Body of pancreas (tissue), 4 donors: ENCODE data around the gene GUCY1B1. TPM values are rescaled to one million over a fixed set of nuclear protein-coding genes. Genes with fewer than 3 reads are reported as not detected.

Experiments used
- ATAC-seq: fragments of 150-250 bp; one replicate; pipeline ENCODE4 v1.9.1; 2016
- DNase-seq, 4 donors: peaks; one replicate each; pipeline ENCODE4 v3.0.0-alpha.2; 2019
- H3K27ac ChIP-seq, 4 donors: fragments of 200-600 bp; sonication (generic); 1 replicate in 3 of 4; 2 replicates in 1 of 4; pipeline versions ENCODE4 v1.5.1 to v1.6.1; 2016 to 2019; ENCODE audit warnings: mild to moderate bottlenecking in 1 of 4, mixed read lengths in 1 of 4, moderate library complexity in 1 of 4
- H3K27me3 ChIP-seq, 2 donors: fragments of 200-600 bp; sonication (generic); one replicate each; pipeline ENCODE4 v1.6.0; 2016; ENCODE audit warnings: mild to moderate bottlenecking in 1 of 2
- H3K36me3 ChIP-seq, 2 donors: fragments of 200-600 bp; sonication (generic); replicated peaks in 1 of 2; 2 replicates each; pipeline ENCODE4 v1.5.1; 2016; ENCODE audit warnings: low read depth in 2 of 2; ENCODE audit not compliant: insufficient read depth in 1 of 2
- H3K4me1 ChIP-seq: fragments of 200-600 bp; sonication (generic); one replicate; pipeline ENCODE4 v1.6.0; 2016
- H3K4me3 ChIP-seq, 2 donors: fragments of 200-600 bp; sonication (generic); 1 replicate in 1 of 2; 2 replicates in 1 of 2; pipeline ENCODE4 v1.5.1; 2016 to 2019
- H3K9me3 ChIP-seq, 3 donors: fragments of 200-600 bp; sonication (generic); 1 replicate in 2 of 3; 2 replicates in 1 of 3; pipeline ENCODE4 v1.5.1; 2016
- POLR2A ChIP-seq, 3 donors: fragments of 450-650 bp; IDR thresholded peaks; one replicate each; pipeline ENCODE4 v1.6.1; 2016; ENCODE audit warnings: antibody characterized with exemption in 3 of 3, mild to moderate bottlenecking in 2 of 3
- WGBS, 2 donors: methylation state at CpG; one replicate each; pipeline ENCODE4 v1.1.5; 2017; 5-methylcytosine and 5-hydroxymethylcytosine counted together
- intact Hi-C: fragments of 100-400 bp; cut with DNase I; formaldehyde crosslinking; loops from one replicate; pipeline ENCODE4 v1.15.1; 2023
- total RNA-seq, 2 donors: library from RNA; depleted of rRNA; stranded (reverse); fragments of >200 nt; gene quantifications; one replicate each; pipeline ENCODE4 v1.1.0, GENCODE V29; 2016
- TF ChIP-seq, protein P1 (sequence below), 7 experiments: fragments of 450-650 bp in 4 of 7; fragments of 200-600 bp in 3 of 7; sonication (generic) in 3 of 7; IDR thresholded peaks; one replicate each; pipeline ENCODE4 v1.5.1; 2016 to 2019; ENCODE audit warnings: antibody characterized with exemption in 7 of 7

Gene GUCY1B1
- total RNA-seq, 2 donors from 2014 or later = 9.6 to 11.9 TPM

DNA sequence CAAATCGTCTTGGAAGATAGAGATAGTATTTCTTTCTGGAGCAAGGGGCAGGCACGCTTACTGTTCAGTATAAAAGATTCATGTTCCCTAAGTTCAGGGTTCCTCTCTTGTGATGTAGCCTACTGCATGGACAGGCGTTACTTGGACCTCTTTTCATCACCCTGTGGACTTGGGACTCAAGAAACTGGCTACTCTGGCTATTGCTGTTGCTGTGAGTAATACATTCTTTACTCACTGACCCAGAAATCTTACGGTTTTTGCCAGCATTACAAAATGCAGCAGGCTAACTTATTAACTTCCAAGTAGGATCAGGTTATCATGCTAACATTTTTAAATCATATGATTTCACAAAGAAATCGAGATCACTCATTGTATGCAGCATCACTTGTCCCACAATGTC is 12.8 kb upstream of the GUCY1B1 start:
- Histone ChIP-seq H3K27ac (no peak overlapping the region), H3K27me3 (no peaks in the 10 kb centered on the region), H3K36me3 (no peaks in the 10 kb centered on the region), H3K9me3 (no peaks in the 10 kb centered on the region), H3K4me1 (no peaks in the 10 kb centered on the region), H3K4me3 (no peak overlapping the region)
- peak in 1 of 4 donors; percentile 7 for DNase-seq
- intact Hi-C loops = no loop called here
- ATAC-seq = no peak
- WGBS, 2 donors = 52 to 56% methylated on average over 5 of the region's 5 CpGs
- no peak for TF ChIP-seq POLR2A (IDR thresholded peaks at IDR 0.05)
- TF ChIP-seq, protein P1, sequence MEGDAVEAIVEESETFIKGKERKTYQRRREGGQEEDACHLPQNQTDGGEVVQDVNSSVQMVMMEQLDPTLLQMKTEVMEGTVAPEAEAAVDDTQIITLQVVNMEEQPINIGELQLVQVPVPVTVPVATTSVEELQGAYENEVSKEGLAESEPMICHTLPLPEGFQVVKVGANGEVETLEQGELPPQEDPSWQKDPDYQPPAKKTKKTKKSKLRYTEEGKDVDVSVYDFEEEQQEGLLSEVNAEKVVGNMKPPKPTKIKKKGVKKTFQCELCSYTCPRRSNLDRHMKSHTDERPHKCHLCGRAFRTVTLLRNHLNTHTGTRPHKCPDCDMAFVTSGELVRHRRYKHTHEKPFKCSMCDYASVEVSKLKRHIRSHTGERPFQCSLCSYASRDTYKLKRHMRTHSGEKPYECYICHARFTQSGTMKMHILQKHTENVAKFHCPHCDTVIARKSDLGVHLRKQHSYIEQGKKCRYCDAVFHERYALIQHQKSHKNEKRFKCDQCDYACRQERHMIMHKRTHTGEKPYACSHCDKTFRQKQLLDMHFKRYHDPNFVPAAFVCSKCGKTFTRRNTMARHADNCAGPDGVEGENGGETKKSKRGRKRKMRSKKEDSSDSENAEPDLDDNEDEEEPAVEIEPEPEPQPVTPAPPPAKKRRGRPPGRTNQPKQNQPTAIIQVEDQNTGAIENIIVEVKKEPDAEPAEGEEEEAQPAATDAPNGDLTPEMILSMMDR (IDR thresholded peaks at IDR 0.05) = no peak

DNA sequence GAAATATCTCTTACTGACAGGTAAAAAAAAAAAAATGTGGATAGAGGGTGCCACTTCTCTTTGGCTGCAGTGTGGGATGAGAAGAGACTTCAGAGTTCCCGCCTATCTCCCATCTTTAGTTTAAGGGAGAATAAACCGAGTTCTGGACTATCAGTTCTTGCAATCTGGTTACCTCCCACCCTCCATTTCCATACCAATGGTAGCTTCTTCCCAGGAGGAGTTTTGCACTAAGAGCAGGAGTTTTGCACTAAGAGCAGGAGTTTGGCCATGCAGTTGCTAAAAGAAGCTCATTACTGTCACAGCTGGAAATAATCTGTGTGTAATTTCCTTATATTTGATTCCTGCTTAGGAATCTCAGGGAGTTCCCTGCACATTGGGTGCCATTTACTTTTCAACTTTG is 10.8 kb upstream of the GUCY1B1 start:
- H3K4me3 ChIP-seq = no peak overlapping the region
- no peaks in the 10 kb centered on the region for H3K4me1 ChIP-seq
- intact Hi-C loops = no loop called here
- ATAC-seq (no peak), DNase-seq (no peak)
- WGBS, 2 donors = 79 to 84% methylated on average over 2 of the region's 2 CpGs
- no peaks in the 10 kb centered on the region for H3K9me3 ChIP-seq
- H3K36me3 ChIP-seq = no peaks in the 10 kb centered on the region
- TF ChIP-seq, protein P1 (IDR thresholded peaks at IDR 0.05) = no peak
- TF ChIP-seq POLR2A (IDR thresholded peaks at IDR 0.05) = no peak
- H3K27ac ChIP-seq = no peak overlapping the region
- no peaks in the 10 kb centered on the region for H3K27me3 ChIP-seq

DNA sequence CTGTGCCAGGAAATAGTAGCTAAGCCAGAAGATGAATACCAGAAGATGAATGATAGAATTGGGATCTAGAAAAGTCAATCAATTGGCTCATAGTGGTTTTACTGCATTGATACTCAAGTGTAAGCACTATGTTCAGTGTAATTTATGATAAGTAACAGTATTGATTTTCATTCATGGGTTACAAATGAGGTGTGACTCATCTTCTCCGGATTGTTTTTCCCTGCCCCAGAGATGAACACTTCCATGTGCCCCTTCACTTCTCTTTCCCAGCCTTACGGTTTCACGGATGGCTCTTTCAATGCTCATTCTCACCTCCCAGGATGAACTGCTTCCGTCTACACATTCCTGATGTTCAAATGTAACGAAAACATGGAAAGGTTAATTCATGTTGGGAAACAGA is 9.8 kb upstream of the GUCY1B1 start:
- Histone ChIP-seq H3K4me1 (no peaks in the 10 kb centered on the region), H3K36me3 (no peaks in the 10 kb centered on the region), H3K27me3 (no peaks in the 10 kb centered on the region), H3K4me3 (no peak overlapping the region), H3K27ac (no peak overlapping the region), H3K9me3 (no peaks in the 10 kb centered on the region)
- TF ChIP-seq POLR2A (IDR thresholded peaks at IDR 0.05) = no peak
- TF ChIP-seq, protein P1 (IDR thresholded peaks at IDR 0.05) = no peak
- intact Hi-C loops = no loop called here
- DNase-seq (no peak), ATAC-seq (no peak)
- WGBS, 2 donors = 63 to 69% methylated on average over 5 of the region's 5 CpGs

DNA sequence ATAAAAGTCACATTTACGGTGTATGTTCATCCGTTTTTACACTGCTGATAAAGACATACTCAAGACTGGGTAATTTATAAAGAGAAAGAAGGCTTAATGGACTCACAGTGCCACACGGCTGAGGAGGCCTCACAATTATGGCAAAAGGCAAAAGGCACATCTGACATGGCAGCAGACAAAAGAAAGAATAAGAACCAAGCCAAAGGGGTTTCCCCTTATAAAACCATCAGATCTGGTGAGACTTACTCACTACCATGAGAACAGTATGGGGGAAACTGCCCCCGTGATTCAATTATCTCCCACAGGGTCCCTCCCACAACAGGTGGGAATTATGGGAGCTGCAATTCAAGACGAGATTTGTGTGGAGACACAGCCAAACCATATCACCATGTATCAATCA is 7.3 kb upstream of the GUCY1B1 start:
- TF ChIP-seq, protein P1 (IDR thresholded peaks at IDR 0.05) = no peak
- no peak for TF ChIP-seq POLR2A (IDR thresholded peaks at IDR 0.05)
- DNase-seq = no peak
- Histone ChIP-seq H3K4me1 (no peaks in the 10 kb centered on the region), H3K27me3 (no peaks in the 10 kb centered on the region), H3K9me3 (no peaks in the 10 kb centered on the region), H3K4me3 (no peak overlapping the region), H3K36me3 (no peaks in the 10 kb centered on the region), H3K27ac (no peak overlapping the region)
- 69 to 88% methylated on average over 5 of the region's 5 CpGs for WGBS, 2 donors
- no peak for ATAC-seq
- intact Hi-C loops = no loop called here

DNA sequence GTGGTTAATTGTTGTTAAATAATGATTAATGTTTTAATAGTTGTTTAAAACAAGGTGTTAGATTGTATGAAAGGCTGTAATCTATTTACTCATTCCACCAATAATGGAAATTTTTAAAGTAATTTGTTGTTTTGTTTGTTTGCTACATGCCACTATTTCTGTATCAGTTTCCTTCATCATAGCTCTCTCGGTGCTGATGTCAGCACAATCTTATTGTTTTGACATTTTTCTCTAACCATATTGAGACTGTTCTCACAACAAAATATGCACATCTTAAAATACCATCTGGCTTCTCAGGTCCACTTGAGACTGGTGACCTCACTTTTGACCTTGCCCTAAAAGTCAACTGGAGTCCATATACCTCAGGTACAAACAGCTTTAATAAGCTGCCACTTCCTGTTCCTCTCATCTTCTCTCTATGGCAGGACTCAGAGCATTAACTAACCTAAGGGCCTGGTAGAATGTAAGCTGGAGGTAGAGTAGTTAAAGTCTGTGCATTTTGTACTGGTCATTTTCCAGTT is 1.0 kb upstream of the GUCY1B1 start:
- Histone ChIP-seq H3K4me1 (no peaks in the 10 kb centered on the region), H3K9me3 (no peaks in the 10 kb centered on the region), H3K4me3 (no peak overlapping the region), H3K27me3 (no peaks in the 10 kb centered on the region), H3K27ac (no peak overlapping the region), H3K36me3 (no peaks in the 10 kb centered on the region)
- DNase-seq (no peak), ATAC-seq (no peak)
- 86 to 89% methylated on average over 1 of the region's 1 CpG for WGBS, 2 donors
- intact Hi-C loops = loop anchor here (5.0 kb wide), 1 partner anchor 76 kb away; no protein-coding TSS in a partner anchor
- TF ChIP-seq, protein P1 (IDR thresholded peaks at IDR 0.05) = no peak
- TF ChIP-seq POLR2A (IDR thresholded peaks at IDR 0.05) = no peak
